ENCODE data around the gene MXRA8.
A peak's percentile ranks its signal among the peaks of the same experiment; 100 is the strongest.
"Not testable (repeated sequence)": the region's sequence is repeated elsewhere in the genome, so short reads cannot be mapped to it uniquely, and the experiment has no call there.

MXRA8 gene

DNA sequence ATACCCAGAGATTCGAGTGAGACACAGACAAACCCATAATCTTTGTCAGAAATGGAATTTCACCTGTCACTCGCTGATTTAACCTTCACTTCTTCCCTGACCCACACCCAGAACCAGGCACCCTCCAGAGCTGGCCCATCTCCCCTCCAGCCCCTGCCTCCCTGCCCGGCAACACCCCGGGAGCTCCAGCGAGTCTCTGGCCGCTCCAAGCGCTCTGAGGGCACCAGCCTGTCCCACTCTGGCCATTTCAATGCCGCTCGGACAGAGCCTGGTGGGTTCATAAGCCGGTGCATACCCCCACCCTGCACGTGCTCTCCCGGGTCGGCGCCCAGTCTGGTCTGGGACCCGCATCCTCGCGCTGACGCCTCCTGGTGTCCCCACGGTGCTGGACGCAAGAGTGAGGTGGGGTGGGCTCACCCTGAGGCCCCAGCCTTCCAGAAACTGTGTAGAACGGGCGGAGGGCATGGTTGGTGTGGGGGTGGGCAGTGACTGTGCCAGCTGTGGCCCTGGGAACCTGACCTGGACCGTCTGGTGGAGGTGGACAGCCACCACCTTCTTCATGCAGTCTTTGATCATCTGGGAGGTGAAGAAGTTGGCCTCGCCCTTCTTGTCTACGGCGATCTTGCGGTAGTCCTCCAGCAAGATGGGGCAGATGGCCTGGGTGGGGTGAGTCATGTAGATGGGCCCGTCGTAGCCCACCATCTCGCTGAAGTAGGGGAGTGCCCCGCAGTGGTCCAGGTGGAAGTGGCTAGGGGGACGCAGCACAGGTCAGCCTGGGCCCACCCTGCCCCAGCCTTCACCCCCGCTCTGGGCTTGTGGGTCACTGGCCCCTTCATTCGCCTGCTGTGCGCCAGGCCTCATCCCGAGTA is 39.3 kb downstream of the MXRA8 start:
- no peak for DNase-seq

GRCh38 chr1:1318131-1318652 is 40.2 kb downstream of the MXRA8 start:
- DNase-seq, result peak; percentile 67

- no peak for DNase-seq
Observed at GRCh38 chr1:1317420-1317819, 40.9 kb downstream of the MXRA8 start.

GRCh38 chr1:1316199-1316598 is 42.2 kb downstream of the MXRA8 start:
- not testable (repeated sequence) for DNase-seq

DNA sequence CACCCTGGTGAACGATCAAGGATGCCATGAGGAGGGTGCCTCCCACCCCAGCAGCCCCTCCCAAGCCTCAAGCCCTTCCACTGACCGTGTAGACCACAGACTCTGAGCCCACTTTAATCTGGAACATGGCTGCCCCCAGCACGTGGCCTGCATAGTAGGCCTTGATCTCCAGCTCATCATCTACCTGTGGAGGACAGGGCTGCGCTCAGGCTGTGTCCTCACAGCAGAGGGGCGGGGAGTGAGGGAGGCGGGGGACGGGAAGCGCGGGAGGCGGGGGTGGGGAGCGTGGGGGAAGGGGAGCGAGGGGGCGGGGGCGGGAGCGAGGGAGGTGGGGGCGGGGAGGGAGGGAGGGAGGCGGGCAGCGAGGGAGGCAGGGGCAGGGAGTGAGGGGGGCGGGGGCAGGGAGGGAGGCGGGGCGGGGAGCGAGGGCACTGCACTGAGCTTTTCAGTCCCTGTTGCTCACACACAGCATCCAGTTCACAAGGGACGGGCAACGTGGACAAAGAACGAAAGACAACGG is 42.9 kb downstream of the MXRA8 start:
- DNase-seq, result no peak

- no peak for DNase-seq
Observed at GRCh38 chr1:1314678-1315335, 43.5 kb downstream of the MXRA8 start.

GRCh38 chr1:1314237-1314586 is 44.1 kb downstream of the MXRA8 start:
- DNase-seq, result no peak

DNA sequence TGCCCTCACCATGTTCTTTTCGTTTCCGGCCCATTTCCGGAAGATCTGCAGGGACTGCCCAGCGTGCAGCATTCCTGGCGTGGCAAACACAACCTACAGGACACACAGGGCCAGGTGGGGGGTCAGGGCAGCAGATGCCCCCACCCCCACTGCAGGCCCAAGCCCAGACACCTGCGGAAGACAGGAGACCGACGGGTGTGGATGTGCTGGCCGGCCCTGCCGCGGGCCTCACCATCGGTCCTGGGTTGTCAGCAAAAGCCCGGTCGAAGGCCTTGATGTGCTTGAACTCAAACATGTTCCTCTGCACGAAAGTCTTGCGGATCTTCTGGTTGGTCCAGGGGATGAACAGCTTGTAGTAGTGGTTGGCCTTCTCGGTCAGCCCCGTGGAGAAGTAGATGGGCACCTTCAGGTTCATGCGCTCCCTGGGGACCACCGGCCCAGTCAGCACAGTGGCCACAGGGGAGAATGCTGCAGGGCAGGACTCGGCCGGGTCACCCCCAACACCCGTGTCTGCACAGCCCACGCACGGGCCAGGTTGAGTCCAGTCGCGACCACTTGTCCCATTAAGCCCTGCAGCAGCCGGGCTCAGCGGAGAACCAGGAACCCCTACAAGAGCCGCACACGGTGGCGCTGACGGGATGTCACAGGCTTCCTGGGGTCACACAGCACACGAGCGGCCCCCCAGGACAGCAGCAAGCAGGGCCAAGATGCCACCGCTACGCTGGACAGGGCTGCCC is 44.7 kb downstream of the MXRA8 start:
- no peak for DNase-seq

DNA sequence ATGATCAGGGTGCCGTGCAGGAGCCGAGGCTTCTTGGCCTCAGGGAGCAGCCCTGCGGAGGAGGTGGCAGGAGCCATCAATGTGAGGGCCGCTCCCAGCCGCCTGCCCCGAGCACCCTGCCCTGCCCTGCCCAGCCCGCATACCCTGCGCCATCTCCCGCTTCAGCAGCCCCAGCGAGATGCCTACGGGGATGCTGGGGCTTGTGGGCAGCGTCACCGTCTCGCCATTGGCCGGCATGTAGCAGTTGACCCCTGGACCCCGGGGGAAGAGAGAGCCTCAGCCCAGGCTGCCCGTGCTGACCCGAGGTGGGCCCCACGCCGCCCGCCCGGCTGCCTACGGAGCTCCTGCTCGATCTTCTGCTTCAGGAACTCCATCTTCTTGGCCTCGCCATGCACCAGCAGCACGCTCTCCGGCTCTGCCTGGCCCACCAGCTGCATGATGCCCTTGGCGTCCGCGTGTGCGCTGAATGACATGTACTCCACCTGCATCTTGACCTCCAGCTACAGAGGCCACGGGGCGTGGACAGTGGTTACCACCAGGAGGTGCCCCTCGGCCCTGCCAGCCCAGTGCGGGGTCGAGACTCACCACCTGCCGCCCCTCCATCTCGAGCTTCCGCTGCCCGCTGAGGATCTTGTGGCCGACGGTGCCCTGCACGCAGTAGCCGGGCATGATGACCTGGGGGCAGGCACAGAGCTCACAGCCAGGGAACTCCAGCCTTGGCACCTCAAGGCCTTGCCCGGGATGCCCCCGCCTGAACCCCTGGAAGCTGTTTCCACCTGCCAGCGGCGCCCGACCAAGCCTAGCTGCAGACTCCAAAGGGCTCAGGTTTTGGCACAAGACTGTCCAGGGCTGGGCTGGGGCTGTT is 45.7 kb downstream of the MXRA8 start:
- DNase-seq, result no peak

DNA sequence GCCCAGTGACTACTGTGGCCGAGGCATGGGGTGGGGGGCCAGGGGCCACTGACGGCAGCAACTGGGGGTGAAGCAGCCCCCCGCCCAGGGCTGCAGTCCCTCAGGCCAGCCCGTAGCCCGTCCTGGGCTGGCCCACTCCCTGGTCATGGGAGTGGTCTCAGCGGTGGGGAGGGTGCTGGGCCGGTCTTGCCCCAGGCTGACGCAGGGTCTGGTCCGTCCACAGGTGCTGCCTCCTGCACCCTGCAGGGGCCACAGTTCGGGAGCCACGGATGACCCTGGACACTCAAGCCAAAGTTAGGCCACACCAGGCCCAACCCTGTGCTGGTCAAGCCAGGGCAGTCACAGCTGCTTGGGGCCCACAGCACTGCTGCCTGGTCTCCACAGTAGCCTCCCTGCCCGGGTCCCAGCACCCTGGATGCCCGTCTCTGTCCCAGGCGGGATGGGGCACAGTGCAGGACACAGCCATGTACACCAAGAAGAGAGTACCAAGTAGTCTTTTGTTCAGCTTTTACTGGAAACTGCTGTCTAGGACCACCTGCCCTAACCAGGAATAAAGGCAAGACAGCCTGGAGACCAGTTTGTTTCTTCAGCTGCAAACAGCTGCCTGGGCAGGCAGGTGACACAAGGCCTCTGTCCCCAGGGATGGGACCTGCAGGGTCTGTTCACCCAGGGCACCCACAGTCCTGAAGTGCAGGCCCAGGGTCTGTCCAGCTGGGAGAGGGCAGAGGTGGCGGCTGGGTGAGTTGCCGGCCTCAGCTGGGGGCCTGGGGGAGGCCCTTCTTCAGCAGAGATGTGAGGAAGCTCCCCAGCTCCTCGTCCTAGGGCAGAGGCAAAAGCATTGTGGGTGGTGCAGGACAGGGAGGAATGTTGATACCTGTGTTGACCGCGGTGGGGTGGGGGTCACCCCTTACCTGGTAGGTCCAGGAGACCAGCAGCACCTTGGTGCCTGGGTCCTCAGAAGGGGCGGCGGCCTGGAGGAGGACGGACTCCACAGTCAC is 46.9 kb downstream of the MXRA8 start:
- DNase-seq, result no peak

GRCh38 chr1:1310476-1311053 is 47.8 kb downstream of the MXRA8 start:
- no peak for DNase-seq

GRCh38 chr1:1310109-1310385 is 48.3 kb downstream of the MXRA8 start:
- DNase-seq, result no peak

GRCh38 chr1:1309251-1310108 is 48.9 kb downstream of the MXRA8 start:
- no peak for DNase-seq

- DNase-seq, result no peak
Observed at GRCh38 chr1:1308756-1309250, 49.6 kb downstream of the MXRA8 start.

- DNase-seq, result peak; percentile 43
Observed at GRCh38 chr1:1307923-1308755, 50.2 kb downstream of the MXRA8 start, which contains the start of the genes ACAP3 and PUSL1. Gene ACAP3, minus strand, starts transcription at chr1:1307930. Its CDS starts 115 bp downstream, at chr1:1307815. Gene PUSL1, plus strand, starts transcription at chr1:1308597. Its CDS starts 47 bp downstream, at chr1:1308644.

DNA sequence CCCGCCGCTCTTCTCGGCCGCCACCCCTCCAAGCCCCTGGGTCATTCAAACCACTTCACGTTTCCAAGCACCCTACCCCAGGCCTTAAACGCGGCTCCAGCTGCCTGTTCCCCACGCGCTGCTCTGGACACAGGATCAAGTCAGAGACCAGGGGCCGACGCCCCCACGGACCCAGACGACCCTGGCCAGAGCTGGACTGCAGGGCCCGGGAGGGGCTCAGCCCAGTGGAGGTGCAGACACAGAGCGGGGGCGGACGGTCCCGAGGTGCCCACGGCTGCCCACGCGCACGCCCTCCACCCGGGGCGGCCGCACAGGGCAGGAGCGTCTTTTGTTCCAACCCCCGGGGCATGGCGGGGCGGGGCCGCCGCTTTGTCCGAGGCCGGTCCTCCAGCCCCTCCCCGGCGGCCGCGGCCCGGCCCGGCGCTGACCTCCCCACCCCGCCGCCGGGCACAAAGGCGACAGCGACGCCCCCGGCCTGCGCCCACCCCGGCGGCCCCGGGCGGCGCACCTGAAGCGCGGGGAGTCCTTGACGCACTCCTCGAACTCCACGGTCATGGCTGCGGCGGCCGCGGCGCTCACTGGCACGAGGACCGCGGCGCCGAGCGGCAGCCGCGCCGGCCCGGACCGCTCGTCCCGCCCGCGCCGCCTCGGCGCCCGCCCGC is 51.0 kb downstream of the MXRA8 start:
- DNase-seq, result no peak

DNA sequence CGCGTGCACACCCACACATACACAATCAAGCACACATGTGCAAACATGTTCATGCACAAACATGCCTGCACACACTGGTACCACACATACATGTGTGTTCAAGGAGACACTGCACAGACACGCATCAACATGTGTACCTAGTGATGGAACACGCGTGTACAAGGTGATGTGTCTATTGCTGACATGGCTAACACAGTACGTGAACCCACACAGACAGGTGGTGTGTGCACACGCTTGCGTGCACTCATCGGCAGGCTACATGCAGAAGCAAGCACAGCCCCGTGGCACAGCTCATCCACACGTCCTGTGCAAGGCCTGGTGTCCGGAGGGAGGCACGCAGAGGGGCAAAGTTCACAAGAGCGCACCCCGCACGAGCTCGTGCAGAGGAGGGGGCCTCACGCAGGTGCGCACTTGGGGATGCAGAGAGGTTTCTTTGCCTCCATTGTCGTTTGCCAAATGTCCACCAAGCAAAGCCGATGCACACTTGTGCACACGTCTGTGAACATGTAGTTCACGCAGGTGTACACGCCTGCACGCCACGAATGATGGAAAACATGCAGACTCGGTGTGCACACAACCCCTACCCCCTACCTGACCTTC is 51.6 kb downstream of the MXRA8 start:
- DNase-seq, result no peak
